Liver (tissue), 9 donors: ENCODE measurements around the gene SRSF5. TPM values are rescaled to one million over a fixed set of nuclear protein-coding genes. Genes with fewer than 3 reads are reported as not detected.

Experiments used
- DNase-seq: peaks from one replicate; pipeline ENCODE4 v3.0.0-alpha.2; 2017; ENCODE audit warnings: low spot score
- H3K27ac ChIP-seq, 2 donors: one replicate each; pipeline ENCODE4 v1.7.0; 2013; ENCODE audit warnings: inconsistent platforms in 2 of 2, low read length in 2 of 2, control low read depth in 1 of 2, low read depth in 1 of 2, mild to moderate bottlenecking in 1 of 2
- H3K27me3 ChIP-seq, 4 donors: one replicate each; pipeline versions ENCODE4 v1.6.1 to v1.7.0; 2013; ENCODE audit warnings: low read length in 3 of 4, inconsistent platforms in 1 of 4, mild to moderate bottlenecking in 1 of 4, moderate library complexity in 1 of 4; ENCODE audit not compliant: control insufficient read depth in 4 of 4, insufficient read depth in 4 of 4
- H3K36me3 ChIP-seq, 4 donors: one replicate each; pipeline versions ENCODE4 v1.6.1 to v1.7.0; 2013; ENCODE audit warnings: low read length in 3 of 4, mild to moderate bottlenecking in 3 of 4, low read depth in 1 of 4, moderate library complexity in 1 of 4; ENCODE audit not compliant: control insufficient read depth in 4 of 4, insufficient read depth in 3 of 4
- H3K4me1 ChIP-seq, 4 donors: one replicate each; pipeline versions ENCODE4 v1.6.1 to v1.7.0; 2013; ENCODE audit warnings: low read length in 3 of 4, mild to moderate bottlenecking in 3 of 4, moderate library complexity in 1 of 4; ENCODE audit not compliant: control insufficient read depth in 4 of 4, insufficient read depth in 4 of 4
- H3K4me3 ChIP-seq, 3 donors: one replicate each; pipeline versions ENCODE4 v1.6.1 to v1.7.0; 2013; ENCODE audit warnings: low read length in 3 of 3, control low read depth in 1 of 3, low read depth in 1 of 3, mild to moderate bottlenecking in 1 of 3
- H3K9ac ChIP-seq, 2 donors: one replicate each; pipeline ENCODE4 v1.7.0; 2013; ENCODE audit warnings: low read length in 2 of 2, mild to moderate bottlenecking in 2 of 2, moderate library complexity in 2 of 2, control low read depth in 1 of 2, low read depth in 1 of 2
- H3K9me3 ChIP-seq, 4 donors: one replicate each; pipeline versions ENCODE4 v1.6.1 to v1.7.0; 2013; ENCODE audit warnings: low read length in 3 of 4; ENCODE audit not compliant: control insufficient read depth in 4 of 4
- FOXA2 ChIP-seq: IDR thresholded peaks from 2 replicates; pipeline ENCODE4 v1.6.1; 2016; ENCODE audit warnings: antibody characterized with exemption
- GABPA ChIP-seq, 2 donors: IDR thresholded peaks in 1 of 2; conservative IDR thresholded peaks in 1 of 2; 2 replicates each; pipeline ENCODE4 v1.6.1; 2016; ENCODE audit warnings: antibody characterized with exemption in 2 of 2, mild to moderate bottlenecking in 1 of 2, moderate library complexity in 1 of 2
- JUND ChIP-seq, 2 donors: IDR thresholded peaks; 2 replicates each; pipeline ENCODE4 v1.6.1; 2016; ENCODE audit warnings: antibody characterized with exemption in 2 of 2
- RAD21 ChIP-seq, 2 donors: IDR thresholded peaks; 2 replicates each; pipeline ENCODE4 v1.6.1; 2016; ENCODE audit warnings: antibody characterized with exemption in 2 of 2, mild to moderate bottlenecking in 2 of 2
- SP1 ChIP-seq: IDR thresholded peaks from 2 replicates; pipeline ENCODE4 v1.6.1; 2018; ENCODE audit warnings: antibody characterized with exemption, mild to moderate bottlenecking
- TAF1 ChIP-seq: conservative IDR thresholded peaks from 2 replicates; pipeline ENCODE4 v1.6.1; 2016; ENCODE audit warnings: antibody characterized with exemption, mild to moderate bottlenecking
- YY1 ChIP-seq: IDR thresholded peaks from 2 replicates; pipeline ENCODE4 v1.6.1; 2016; ENCODE audit warnings: antibody characterized with exemption, mild to moderate bottlenecking
- WGBS: extraction: QIAGEN DNeasy Blood & Tissue Kit; methylation state at CpG from one replicate; pipeline ENCODE4 v1.1.7; 2013; 5-methylcytosine and 5-hydroxymethylcytosine counted together
- polyA plus RNA-seq, 2 donors: library from polyadenylated mRNA; stranded (reverse) in 1 of 2; unstranded in 1 of 2; fragments of 200-250 nt in 1 of 2; fragments of >200 nt in 1 of 2; fragmentation: Nextera tagmentation in 1 of 2; extraction: Ambion mirVana in 1 of 2; gene quantifications; one replicate each; pipeline versions ENCODE4 v1.2.1 to v1.2.3, GENCODE V29; 2013 to 2015
- total RNA-seq, 2 donors: library from RNA; depleted of rRNA; stranded (reverse); fragments of >200 nt; gene quantifications; one replicate each; pipeline ENCODE4 v1.2.3, GENCODE V29; 2014
- TF ChIP-seq, protein P1 (sequence below): IDR thresholded peaks from 2 replicates; pipeline ENCODE4 v1.6.1; 2016; ENCODE audit warnings: antibody characterized with exemption, mild to moderate bottlenecking
- TF ChIP-seq, protein P2 (sequence below): fragments of 150-350 bp; IDR thresholded peaks from 2 replicates; pipeline ENCODE4 v1.5.1; 2017; ENCODE audit warnings: improper control_type of control experiment, low read depth, low read length; ENCODE audit not compliant: missing input control
- TF ChIP-seq, protein P3 (sequence below): IDR thresholded peaks from 2 replicates; pipeline ENCODE4 v1.6.1; 2016; ENCODE audit warnings: antibody characterized with exemption
- TF ChIP-seq, protein P4 (sequence below): IDR thresholded peaks from 2 replicates; pipeline ENCODE4 v1.6.1; 2016; ENCODE audit warnings: antibody characterized with exemption
- donor health status: healthy.
- donor health status: healthy.
- donor health status: healthy.
- donor health status: healthy.
- donor health status: healthy.

The SRSF5 gene
- total and polyA plus RNA-seq, 4 donors = 74.4 to 254 (median 148) TPM

DNA sequence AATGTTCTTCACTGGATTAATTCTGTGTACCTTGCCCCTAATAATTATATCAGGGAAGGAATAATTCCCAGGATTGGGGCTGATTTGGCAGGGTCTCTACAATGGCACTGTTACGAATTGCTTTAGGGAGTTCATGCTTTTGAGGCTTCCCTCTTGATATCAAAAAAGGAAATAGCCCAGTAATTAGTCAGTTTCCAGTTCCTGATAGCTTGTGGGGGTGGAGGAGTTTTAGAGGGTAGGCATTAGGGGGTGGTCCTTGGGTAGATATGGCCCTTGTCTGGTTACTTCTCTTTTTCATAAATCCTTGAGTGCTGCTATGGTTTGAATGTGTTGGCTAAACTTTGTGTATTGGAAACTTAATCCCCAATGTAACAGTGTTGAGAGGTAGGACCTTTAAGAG, 6.1 kb upstream of the SRSF5 start (continued):
- TF ChIP-seq, protein P1, sequence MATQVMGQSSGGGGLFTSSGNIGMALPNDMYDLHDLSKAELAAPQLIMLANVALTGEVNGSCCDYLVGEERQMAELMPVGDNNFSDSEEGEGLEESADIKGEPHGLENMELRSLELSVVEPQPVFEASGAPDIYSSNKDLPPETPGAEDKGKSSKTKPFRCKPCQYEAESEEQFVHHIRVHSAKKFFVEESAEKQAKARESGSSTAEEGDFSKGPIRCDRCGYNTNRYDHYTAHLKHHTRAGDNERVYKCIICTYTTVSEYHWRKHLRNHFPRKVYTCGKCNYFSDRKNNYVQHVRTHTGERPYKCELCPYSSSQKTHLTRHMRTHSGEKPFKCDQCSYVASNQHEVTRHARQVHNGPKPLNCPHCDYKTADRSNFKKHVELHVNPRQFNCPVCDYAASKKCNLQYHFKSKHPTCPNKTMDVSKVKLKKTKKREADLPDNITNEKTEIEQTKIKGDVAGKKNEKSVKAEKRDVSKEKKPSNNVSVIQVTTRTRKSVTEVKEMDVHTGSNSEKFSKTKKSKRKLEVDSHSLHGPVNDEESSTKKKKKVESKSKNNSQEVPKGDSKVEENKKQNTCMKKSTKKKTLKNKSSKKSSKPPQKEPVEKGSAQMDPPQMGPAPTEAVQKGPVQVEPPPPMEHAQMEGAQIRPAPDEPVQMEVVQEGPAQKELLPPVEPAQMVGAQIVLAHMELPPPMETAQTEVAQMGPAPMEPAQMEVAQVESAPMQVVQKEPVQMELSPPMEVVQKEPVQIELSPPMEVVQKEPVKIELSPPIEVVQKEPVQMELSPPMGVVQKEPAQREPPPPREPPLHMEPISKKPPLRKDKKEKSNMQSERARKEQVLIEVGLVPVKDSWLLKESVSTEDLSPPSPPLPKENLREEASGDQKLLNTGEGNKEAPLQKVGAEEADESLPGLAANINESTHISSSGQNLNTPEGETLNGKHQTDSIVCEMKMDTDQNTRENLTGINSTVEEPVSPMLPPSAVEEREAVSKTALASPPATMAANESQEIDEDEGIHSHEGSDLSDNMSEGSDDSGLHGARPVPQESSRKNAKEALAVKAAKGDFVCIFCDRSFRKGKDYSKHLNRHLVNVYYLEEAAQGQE = no peak

DNA sequence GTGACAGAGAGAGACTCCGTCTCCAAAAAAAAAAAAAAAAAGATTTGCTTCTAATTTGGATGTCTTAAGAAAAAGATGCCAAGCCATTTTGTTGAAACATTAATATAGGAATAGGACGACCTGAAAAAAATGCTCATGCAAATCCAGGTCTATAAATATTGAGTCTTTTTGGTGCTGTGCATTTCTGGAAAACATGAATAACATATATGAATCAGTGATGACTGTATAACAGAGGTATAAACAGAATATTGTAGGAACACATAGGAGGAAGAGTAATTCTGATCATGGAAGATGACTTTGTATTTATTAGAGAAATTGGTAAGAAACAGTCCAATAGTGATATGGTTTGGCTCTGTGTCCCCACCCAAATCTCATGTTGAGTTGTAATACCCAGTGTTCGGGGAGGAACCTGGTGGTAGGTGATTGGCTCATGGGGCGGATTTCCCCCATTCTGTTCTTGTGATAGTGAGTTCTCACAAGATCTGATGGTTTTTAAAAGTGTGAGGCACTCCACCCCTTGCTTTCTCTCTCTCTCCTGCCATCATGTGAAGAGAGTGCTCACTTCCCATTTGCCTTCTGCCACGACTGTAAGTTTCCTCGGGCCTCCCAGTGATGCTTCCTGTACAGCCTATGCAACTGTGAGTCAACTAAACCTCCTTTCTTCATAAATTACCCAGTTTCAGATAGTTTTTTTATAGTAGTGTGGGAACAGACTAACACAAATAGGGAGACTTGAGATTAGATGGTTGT, 3.0 kb upstream of the SRSF5 start:
- no peak overlapping the region for H3K27ac ChIP-seq
- peaks cover 6 to 10% (median 8%) of the 10 kb centered on the region in 4 donors for H3K36me3 ChIP-seq
- 89% methylated on average over 6 of the region's 6 CpGs for WGBS
- H3K9me3 ChIP-seq = no peaks in the 10 kb centered on the region
- no peak overlapping the region for H3K4me3 ChIP-seq
- TF ChIP-seq RAD21 (IDR thresholded peaks at IDR 0.05) = no peak
- H3K27me3 ChIP-seq = no peaks in the 10 kb centered on the region
- no peak for DNase-seq
- peaks cover 3 to 14% (median 11%) of the 10 kb centered on the region in 4 donors for H3K4me1 ChIP-seq
- H3K9ac ChIP-seq = no peak overlapping the region

DNA sequence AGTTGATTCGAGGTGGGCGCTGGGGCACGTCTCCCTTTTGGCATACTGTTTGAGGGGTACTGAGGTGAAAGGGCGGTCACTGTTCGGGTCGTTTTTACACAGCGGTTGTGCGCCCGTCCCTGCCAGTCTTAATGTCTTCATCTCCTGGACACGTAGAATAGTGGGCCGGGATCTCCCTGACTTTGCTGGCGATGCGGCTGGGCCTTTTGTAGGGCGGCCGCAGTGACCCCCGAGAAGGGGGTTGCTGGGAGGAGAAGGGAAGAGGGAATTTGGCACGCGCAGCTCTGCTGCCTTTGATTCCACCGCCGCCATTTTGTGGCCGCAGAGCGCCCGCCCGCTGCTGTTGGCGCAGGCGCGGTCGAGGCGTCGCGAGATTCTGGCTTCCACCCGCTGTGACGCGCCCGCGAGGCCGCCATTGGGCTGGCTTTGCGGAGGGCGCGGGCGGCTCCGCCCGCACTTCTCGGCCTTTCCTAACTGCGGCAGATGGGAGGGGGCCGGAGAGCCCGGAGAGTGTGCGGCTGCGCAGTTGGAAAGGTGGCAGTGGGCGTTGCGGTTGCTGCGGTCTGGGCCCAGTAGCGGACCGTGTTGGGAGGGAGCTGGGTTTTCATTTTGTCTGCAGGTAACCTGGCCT, 542 bp downstream of the SRSF5 start:
- Histone ChIP-seq H3K9ac (peak overlapping the region; percentile 96 to 100), H3K27me3 (no peaks in the 10 kb centered on the region), H3K27ac (peak overlapping the region; percentile 97 to 100), H3K36me3 (peaks cover 14 to 42% (median 39%) of the 10 kb centered on the region in 4 donors), H3K9me3 (no peaks in the 10 kb centered on the region), H3K4me3 (peak overlapping the region; percentile 73 to 86 (median 77)), H3K4me1 (peaks cover 6 to 37% (median 24%) of the 10 kb centered on the region in 4 donors)
- TF ChIP-seq GABPA (IDR thresholded peaks at IDR 0.05 in 1 of 2, conservative IDR thresholded peaks at IDR 0.05 in 1 of 2) = no peak
- no peak for TF ChIP-seq SP1
- TF ChIP-seq YY1 = peak; percentile 98
- TF ChIP-seq, protein P2, sequence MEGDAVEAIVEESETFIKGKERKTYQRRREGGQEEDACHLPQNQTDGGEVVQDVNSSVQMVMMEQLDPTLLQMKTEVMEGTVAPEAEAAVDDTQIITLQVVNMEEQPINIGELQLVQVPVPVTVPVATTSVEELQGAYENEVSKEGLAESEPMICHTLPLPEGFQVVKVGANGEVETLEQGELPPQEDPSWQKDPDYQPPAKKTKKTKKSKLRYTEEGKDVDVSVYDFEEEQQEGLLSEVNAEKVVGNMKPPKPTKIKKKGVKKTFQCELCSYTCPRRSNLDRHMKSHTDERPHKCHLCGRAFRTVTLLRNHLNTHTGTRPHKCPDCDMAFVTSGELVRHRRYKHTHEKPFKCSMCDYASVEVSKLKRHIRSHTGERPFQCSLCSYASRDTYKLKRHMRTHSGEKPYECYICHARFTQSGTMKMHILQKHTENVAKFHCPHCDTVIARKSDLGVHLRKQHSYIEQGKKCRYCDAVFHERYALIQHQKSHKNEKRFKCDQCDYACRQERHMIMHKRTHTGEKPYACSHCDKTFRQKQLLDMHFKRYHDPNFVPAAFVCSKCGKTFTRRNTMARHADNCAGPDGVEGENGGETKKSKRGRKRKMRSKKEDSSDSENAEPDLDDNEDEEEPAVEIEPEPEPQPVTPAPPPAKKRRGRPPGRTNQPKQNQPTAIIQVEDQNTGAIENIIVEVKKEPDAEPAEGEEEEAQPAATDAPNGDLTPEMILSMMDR = peak; percentile 2
- TF ChIP-seq TAF1 = peak; percentile 90
- TF ChIP-seq, protein P3, sequence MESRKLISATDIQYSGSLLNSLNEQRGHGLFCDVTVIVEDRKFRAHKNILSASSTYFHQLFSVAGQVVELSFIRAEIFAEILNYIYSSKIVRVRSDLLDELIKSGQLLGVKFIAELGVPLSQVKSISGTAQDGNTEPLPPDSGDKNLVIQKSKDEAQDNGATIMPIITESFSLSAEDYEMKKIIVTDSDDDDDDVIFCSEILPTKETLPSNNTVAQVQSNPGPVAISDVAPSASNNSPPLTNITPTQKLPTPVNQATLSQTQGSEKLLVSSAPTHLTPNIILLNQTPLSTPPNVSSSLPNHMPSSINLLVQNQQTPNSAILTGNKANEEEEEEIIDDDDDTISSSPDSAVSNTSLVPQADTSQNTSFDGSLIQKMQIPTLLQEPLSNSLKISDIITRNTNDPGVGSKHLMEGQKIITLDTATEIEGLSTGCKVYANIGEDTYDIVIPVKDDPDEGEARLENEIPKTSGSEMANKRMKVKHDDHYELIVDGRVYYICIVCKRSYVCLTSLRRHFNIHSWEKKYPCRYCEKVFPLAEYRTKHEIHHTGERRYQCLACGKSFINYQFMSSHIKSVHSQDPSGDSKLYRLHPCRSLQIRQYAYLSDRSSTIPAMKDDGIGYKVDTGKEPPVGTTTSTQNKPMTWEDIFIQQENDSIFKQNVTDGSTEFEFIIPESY = peak; percentile 96
- TF ChIP-seq, protein P4, sequence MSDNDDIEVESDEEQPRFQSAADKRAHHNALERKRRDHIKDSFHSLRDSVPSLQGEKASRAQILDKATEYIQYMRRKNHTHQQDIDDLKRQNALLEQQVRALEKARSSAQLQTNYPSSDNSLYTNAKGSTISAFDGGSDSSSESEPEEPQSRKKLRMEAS = no peak
- peak in 1 of 2 donors; percentile 11 for TF ChIP-seq JUND (IDR thresholded peaks at IDR 0.05)
- TF ChIP-seq FOXA2 = peak; percentile 4
- peak in 1 of 2 donors; percentile 25 for TF ChIP-seq RAD21 (IDR thresholded peaks at IDR 0.05)
- DNase-seq = peak; percentile 93
- WGBS = under 1% methylated on average over 54 of the region's 54 CpGs
